Smooth muscle cell (in vitro differentiated cells): Measurements from ENCODE around the gene RASA3. TPM values are rescaled to one million over a fixed set of nuclear protein-coding genes. Genes with fewer than 3 reads are reported as not detected.

Experiments
- DNase-seq: peaks from one replicate; lab custom pipeline; 2025; ENCODE audit not compliant: unreplicated experiment; lab: John Stamatoyannopoulos, UW
- H2AFZ ChIP-seq: fragments of 200-600 bp; sonication (generic); 2 replicates; pipeline ENCODE4 v1.6.0; 2016; ENCODE audit warnings: antibody characterized with exemption, low read depth, mild to moderate bottlenecking
- H3F3A ChIP-seq: fragments of 200-600 bp; sonication (generic); 2 replicates; pipeline ENCODE4 v1.6.0; 2017; ENCODE audit warnings: antibody characterized with exemption, low read depth
- H3K27ac ChIP-seq: fragments of 200-600 bp; sonication (generic); 2 replicates; pipeline ENCODE4 v1.5.1; 2016; ENCODE audit warnings: low read depth, mild to moderate bottlenecking
- H3K27me3 ChIP-seq: fragments of 200-600 bp; sonication (generic); 2 replicates; pipeline ENCODE4 v1.6.1; 2016; ENCODE audit warnings: low read depth, mild to moderate bottlenecking
- H3K36me3 ChIP-seq: fragments of 200-600 bp; sonication (generic); 2 replicates; pipeline ENCODE4 v1.5.1; 2016; ENCODE audit warnings: low read depth
- H3K4me1 ChIP-seq: fragments of 200-600 bp; sonication (generic); 2 replicates; pipeline ENCODE4 v1.5.1; 2016; ENCODE audit warnings: low read depth
- H3K4me2 ChIP-seq: fragments of 200-600 bp; sonication (generic); 2 replicates; pipeline ENCODE4 v1.6.0; 2016; ENCODE audit warnings: mild to moderate bottlenecking
- H3K4me3 ChIP-seq: fragments of 200-600 bp; sonication (generic); 2 replicates; pipeline ENCODE4 v1.5.1; 2016; ENCODE audit warnings: mild to moderate bottlenecking
- H3K79me2 ChIP-seq: fragments of 200-600 bp; sonication (generic); 2 replicates; pipeline ENCODE4 v1.6.0; 2016; ENCODE audit warnings: low read depth, mild to moderate bottlenecking
- H3K9ac ChIP-seq: fragments of 200-600 bp; sonication (generic); 2 replicates; pipeline ENCODE4 v1.6.0; 2016; ENCODE audit warnings: low read depth
- H3K9me3 ChIP-seq: fragments of 200-600 bp; sonication (generic); replicated peaks from 2 replicates; pipeline ENCODE4 v1.5.1; 2016; ENCODE audit warnings: low read depth
- H4K20me1 ChIP-seq: fragments of 200-600 bp; sonication (generic); 2 replicates; pipeline ENCODE4 v1.6.0; 2016; ENCODE audit warnings: low read depth
- CTCF ChIP-seq: fragments of 200-600 bp; sonication (generic); IDR thresholded peaks from 2 replicates; pipeline ENCODE4 v1.5.1; 2017; ENCODE audit warnings: borderline replicate concordance, mild to moderate bottlenecking, antibody characterized with exemption; ENCODE audit not compliant: insufficient read depth, poor library complexity, severe bottlenecking
- WGBS: methylation state at CpG from one replicate; pipeline ENCODE4 v1.1.7; 2016; ENCODE audit warnings: low lambda C conversion rate; 5-methylcytosine and 5-hydroxymethylcytosine counted together
- polyA plus RNA-seq: library from polyadenylated mRNA; unstranded; fragments of >200 nt; fragmentation: Nextera tagmentation; extraction: Ambion mirVana; gene quantifications from 2 replicates; pipeline ENCODE4 v1.2.1, GENCODE V29; 2016
- total RNA-seq: library from RNA; depleted of rRNA; stranded (reverse); fragments of >200 nt; gene quantifications from 2 replicates; pipeline ENCODE4 v1.2.3, GENCODE V29; 2014

RASA3 gene
- total and polyA plus RNA-seq, 2 experiments from 2014 or later = 21.3 to 26.8 TPM

- H3F3A ChIP-seq = no peaks in the 10 kb centered on the region
- H3K36me3 ChIP-seq = no peaks in the 10 kb centered on the region
- 91% methylated on average over 17 of the region's 17 CpGs for WGBS
- H2AFZ ChIP-seq = no peak overlapping the region
- no peak overlapping the region for H3K4me2 ChIP-seq
- no peaks in the 10 kb centered on the region for H3K27me3 ChIP-seq
- H4K20me1 ChIP-seq = no peaks in the 10 kb centered on the region
- peak; percentile 18 for TF ChIP-seq CTCF
- H3K9me3 ChIP-seq = no peaks in the 10 kb centered on the region
- H3K4me3 ChIP-seq = no peak overlapping the region
- DNase-seq = no peak
- H3K27ac ChIP-seq = no peak overlapping the region
- no peaks in the 10 kb centered on the region for H3K4me1 ChIP-seq
- H3K79me2 ChIP-seq = no peaks in the 10 kb centered on the region
- H3K9ac ChIP-seq = no peak overlapping the region
Measured at GRCh38 chr13:113947311-113948033, 185.0 kb downstream of the RASA3 start.

GRCh38 chr13:113946409-113947181, 185.8 kb downstream of the RASA3 start:
- Histone ChIP-seq H3K36me3 (no peaks in the 10 kb centered on the region), H3K4me3 (no peak overlapping the region), H3K27me3 (no peaks in the 10 kb centered on the region), H3F3A (no peaks in the 10 kb centered on the region), H3K4me2 (no peak overlapping the region), H3K79me2 (no peaks in the 10 kb centered on the region), H3K9me3 (no peaks in the 10 kb centered on the region), H3K4me1 (no peaks in the 10 kb centered on the region), H2AFZ (no peak overlapping the region), H3K27ac (no peak overlapping the region), H4K20me1 (no peaks in the 10 kb centered on the region), H3K9ac (no peak overlapping the region)
- no peak for DNase-seq
- 93% methylated on average over 25 of the region's 26 CpGs for WGBS
- no peak for TF ChIP-seq CTCF

GRCh38 chr13:113945857-113946408, 186.5 kb downstream of the RASA3 start:
- Histone ChIP-seq H3K27me3 (no peaks in the 10 kb centered on the region), H3K79me2 (no peaks in the 10 kb centered on the region), H3K9me3 (no peaks in the 10 kb centered on the region), H3K4me1 (no peaks in the 10 kb centered on the region), H3K27ac (no peak overlapping the region), H3F3A (no peaks in the 10 kb centered on the region), H3K9ac (no peak overlapping the region), H3K4me3 (no peak overlapping the region), H3K36me3 (no peaks in the 10 kb centered on the region), H4K20me1 (no peaks in the 10 kb centered on the region), H2AFZ (no peak overlapping the region), H3K4me2 (no peak overlapping the region)
- no peak for DNase-seq
- WGBS = 96% methylated on average over 26 of the region's 26 CpGs
- no peak for TF ChIP-seq CTCF
